ENCODE measurements around the gene PAX7.
"Not testable (repeated sequence)": the region's sequence is repeated elsewhere in the genome, so short reads cannot be mapped to it uniquely, and the experiment has no call there.

PAX7 gene

DNA sequence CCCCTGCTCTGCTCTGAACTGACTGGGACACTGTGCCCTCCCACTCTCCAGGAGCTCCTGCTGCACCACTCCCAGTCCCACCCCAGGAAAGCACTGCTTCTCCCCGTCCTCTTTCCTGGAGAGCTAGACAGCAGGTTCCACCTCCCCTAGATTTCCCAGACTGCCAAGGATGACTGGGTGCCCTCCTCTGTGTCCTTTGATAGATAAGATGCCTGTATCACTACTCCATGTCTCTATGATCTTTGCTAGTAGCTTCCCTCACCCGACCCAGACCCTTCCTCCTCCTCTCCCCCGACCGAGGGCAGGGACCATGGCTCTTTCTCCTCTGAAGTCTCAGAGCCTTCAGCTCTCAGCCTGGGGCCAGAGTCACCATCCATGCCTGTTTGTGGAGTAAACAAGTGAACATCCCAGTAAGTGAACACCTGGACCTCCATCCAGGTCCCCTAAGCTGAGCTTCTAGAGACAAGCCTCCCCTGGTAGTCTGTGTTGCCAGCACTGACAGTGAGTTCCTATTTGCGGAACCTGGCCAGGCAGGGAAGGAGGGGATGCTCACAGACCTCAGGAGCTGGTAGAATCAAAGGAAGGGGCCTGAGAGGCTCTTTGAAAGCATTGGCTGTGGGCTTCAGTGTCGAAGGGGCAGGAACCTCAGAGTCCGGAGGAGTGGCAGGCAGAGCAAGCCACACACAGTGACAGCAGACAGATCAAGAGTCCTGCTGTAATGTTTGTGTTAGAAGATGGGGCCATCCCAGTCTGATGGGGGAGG, 104.0 kb downstream of the PAX7 start:
- DNase-seq = no peak

- DNase-seq = no peak
Measured at GRCh38 chr1:18735224-18735997, 104.8 kb downstream of the PAX7 start.

- DNase-seq = no peak
Measured at GRCh38 chr1:18736958-18737357, 106.3 kb downstream of the PAX7 start.

GRCh38 chr1:18738126-18738525, 107.5 kb downstream of the PAX7 start:
- DNase-seq = no peak

- no peak for DNase-seq
Measured at GRCh38 chr1:18738617-18739016, 108.0 kb downstream of the PAX7 start.

GRCh38 chr1:18739408-18739807, 108.8 kb downstream of the PAX7 start:
- DNase-seq = no peak

DNA sequence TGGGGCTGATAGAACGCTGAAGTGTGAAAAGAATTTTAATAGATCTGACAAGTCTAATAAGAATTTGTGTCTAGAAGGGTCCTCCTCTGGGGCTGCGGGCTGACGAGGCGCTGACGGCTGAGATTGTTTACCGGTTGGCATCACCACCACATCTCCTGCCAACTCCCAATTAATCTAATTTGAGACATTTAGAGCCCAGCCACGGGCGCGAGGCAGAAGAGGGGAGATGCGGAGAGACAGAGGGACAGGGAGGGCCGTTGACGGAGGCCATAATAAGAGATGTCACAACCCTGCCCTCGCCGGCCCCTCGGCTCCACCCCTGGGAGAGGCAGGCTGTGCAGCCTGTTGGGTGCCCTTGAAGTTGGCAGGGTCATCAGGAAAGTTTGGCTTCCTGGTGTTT, 109.3 kb downstream of the PAX7 start:
- DNase-seq = no peak

GRCh38 chr1:18740617-18741016, 110.0 kb downstream of the PAX7 start:
- DNase-seq = no peak

DNA sequence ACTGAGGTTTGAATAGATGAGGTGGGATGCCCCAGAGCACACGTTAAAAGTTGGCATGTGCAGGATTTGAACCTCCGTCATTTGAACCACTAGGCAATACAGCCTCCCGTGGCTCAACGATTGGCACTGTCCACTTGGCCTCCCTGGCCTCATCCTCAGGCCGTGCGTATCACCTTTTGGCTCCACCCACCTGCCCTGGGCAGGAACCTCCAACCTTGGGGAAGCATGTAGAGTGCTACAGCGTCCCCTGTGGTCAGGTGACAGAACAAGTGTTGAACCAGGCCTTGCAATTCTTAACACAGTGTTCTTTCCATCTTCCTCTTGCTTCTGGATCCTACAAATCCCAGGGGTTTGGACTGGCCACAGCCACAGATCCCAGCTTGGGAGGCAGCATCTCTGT, 112.6 kb downstream of the PAX7 start:
- DNase-seq = no peak

GRCh38 chr1:18744381-18744780, 113.7 kb downstream of the PAX7 start:
- DNase-seq = not testable (repeated sequence)

DNA sequence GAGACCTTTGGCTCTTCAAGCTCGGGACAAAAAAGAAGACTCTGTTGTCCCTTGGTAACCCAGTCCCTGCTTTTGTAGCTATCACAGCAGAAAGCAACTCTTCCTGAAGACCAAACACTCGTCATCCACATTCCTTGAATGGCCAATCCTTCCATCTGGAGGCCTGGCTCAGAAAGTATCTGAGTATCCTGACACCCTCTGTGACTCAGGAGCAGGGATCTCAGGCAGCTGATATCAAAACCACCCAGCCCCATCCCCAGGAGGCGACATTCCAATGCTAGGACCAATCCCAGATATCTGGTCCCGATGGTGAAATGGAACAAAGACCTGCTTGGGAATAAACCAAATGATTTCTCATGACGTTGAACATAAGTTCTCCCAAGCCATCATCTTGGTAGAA, 116.3 kb downstream of the PAX7 start:
- DNase-seq = no peak

DNA sequence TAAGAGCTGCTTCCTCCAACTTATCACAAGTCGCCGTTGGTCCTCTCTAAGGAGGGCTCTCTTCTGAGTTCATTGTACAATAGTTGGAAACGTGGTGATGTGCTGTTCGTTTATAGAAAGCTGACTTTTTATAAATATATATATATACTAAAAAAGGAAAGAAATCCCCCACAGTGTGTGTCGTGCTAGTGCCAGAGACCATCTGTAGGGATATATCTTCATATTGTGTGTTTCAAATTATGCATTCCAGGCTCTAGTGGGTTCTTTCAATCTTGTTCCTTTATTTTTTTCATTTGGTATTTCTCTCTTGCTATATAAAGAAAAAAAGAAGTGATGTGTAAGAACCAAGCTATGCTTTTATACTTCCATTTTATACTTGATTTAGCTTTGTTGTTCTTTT, 117.0 kb downstream of the PAX7 start:
- no peak for DNase-seq

DNA sequence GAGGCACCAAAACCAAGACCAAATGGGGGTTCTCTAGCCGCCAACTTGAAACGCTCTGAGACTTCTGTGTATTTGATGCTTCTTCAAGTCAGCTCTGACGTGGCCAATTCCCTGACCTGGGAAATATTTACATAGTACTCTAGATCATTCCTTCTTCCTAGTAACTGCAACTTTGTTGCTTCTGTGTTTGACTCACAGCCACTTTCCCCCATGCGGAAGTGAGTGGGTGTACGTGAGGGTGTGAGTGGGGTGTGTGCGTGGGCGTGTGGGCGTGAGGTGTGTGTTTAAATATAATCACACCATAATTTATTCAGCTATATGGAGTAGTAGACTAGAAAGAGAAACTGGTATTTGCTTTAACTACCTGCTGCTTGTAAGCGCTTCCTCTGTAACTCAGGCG, 117.8 kb downstream of the PAX7 start:
- no peak for DNase-seq

DNA sequence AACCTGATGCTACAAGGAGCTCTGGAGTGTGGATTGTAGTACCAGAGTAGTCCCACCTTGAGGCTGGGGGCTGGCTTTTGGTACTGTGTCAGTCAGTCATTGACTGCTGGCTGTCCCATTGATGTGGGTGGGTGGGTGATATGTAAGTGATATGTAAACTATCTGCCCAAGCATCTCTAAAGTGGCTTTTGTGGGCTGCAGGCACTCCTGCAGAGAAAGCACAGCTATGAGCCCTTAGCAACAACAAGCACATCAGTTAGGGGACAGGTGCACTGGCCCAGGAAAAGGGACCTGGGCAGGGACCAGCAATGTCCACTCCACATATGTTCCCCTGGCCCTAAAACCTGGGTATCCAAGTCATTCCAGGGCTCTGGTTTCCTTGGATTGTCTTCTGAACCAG, 118.9 kb downstream of the PAX7 start:
- DNase-seq = no peak

GRCh38 chr1:18750600-18750999, 120.0 kb downstream of the PAX7 start:
- DNase-seq = no peak

GRCh38 chr1:18751425-18751824, 120.8 kb downstream of the PAX7 start:
- DNase-seq = no peak

- no peak for DNase-seq
Measured at GRCh38 chr1:18752409-18752808, 121.8 kb downstream of the PAX7 start.

- no peak for DNase-seq
Measured at GRCh38 chr1:18760156-18760555, 129.5 kb downstream of the PAX7 start.

DNA sequence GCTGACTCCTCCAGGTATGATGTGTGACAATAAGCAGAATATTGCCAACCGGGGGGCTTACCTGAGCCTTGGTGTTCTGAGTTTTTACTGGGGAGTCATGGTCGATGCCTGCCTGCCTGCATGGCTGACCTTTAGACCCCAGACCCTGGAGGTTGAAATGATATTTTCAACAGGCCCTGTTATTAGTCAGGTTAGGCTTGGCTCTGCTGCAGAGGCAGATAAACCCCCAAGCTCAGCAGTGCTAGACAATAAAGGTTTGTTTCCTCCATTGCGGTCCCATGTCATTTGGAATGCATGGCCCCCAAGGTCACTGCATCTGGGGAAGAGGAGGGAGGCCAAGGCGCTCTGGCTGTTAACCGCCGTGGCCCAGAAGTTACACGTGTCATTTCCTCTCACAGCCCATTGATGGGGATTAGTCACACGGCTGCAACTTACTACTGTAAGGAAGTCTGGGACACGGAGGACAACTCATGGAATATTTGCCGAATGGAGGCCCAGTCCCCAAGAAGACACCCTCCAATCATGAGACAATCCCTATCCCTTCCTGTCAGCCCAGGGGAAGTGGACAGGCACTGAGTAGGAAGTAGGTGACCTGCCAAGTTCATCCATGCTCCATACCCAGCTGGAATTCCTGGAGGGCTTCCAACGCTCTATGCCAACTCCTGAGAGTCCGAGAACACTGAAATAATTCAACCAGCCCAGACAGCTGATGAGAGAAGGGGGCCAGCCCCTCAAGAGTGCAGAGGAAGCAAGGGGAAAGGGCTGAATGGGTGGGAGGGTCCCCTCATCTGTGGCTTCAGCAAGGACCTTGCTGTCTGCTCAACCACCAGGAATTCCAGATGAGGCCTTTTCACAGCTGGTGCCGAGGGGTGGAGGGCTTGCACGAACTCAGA, 131.5 kb downstream of the PAX7 start:
- DNase-seq = no peak

GRCh38 chr1:18764362-18764761, 133.7 kb downstream of the PAX7 start:
- DNase-seq = no peak

DNA sequence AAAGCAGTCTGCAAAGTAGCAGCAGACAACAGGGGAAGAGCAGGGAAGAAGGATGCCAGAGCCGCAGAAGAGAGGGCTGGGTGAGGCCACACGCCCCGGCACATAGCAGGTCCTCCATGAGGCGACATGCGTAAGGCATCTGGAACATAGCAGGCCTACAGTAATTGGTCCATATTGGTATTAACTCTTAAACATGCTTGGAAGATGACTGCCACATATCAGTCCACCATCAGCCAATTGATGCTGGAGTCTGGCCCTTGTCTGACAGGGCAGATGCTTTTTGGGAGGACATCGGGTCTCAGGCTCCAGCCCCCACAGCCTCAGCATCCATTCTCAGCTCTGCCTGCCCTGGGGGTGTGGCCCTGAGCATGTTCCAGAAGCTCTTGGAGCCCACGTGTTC, 135.1 kb downstream of the PAX7 start:
- no peak for DNase-seq

DNA sequence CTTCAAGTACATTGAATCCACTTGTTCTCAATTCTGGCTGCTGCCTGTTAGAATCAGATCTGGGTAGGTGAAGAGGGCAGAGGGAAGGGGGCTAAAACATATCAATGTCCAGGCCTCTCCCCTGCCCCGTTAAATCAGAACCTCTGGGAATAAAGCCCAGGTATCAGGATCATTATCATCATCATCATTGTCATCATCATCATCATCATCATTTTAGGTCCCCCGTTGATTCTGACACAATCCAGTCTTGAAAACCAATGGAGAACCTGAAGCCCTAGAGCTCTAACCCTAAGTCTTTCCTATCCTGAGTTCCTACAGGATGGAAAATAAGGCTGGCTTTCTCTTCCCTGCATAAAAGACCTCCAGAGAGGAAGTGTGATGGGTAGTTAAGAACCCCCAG, 135.7 kb downstream of the PAX7 start:
- DNase-seq = no peak

- not testable (repeated sequence) for DNase-seq
Measured at GRCh38 chr1:18767576-18767975, 136.9 kb downstream of the PAX7 start.

GRCh38 chr1:18768086-18768485, 137.4 kb downstream of the PAX7 start:
- no peak for DNase-seq
